Measurements from ENCODE around the gene CENPV. TPM values are rescaled to one million over a fixed set of nuclear protein-coding genes. Genes with fewer than 3 reads are reported as not detected.

The CENPV gene
- total RNA-seq, 1 donor from 2014 or later, result 13.2 TPM

DNA sequence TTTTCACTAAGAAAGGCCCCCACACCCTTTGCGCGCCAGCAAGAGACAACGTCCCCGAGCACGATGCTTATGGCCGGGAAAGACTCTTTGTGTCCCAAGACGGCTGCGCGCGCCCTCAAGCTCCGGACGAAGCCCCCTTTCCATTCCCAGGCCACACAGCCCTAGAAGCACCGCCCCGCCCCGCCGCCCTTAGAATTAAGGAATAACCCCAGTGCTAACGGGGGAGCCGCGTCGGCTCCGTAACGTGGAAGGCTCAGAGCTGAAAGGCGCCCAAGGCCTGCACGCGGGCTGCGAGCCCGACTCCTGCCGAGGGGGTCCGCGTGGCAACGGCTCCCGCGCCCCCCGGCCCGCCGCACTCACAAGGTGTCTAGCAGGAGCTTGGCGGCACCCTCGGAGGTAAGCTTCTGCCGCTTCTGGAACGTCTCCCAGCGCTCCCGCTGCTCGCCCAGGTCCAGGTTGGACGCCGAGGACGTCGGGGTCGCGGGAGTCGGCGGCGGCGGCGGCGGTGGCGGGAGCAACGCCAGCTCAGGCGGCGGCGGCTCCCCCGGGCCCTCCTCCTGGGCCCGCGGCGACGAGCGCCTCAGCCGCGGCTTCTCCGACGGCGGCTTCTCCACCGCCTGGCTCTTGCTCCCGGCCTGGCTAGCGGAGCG, 477 bp downstream of the CENPV start:
- TF ChIP-seq, protein P1, sequence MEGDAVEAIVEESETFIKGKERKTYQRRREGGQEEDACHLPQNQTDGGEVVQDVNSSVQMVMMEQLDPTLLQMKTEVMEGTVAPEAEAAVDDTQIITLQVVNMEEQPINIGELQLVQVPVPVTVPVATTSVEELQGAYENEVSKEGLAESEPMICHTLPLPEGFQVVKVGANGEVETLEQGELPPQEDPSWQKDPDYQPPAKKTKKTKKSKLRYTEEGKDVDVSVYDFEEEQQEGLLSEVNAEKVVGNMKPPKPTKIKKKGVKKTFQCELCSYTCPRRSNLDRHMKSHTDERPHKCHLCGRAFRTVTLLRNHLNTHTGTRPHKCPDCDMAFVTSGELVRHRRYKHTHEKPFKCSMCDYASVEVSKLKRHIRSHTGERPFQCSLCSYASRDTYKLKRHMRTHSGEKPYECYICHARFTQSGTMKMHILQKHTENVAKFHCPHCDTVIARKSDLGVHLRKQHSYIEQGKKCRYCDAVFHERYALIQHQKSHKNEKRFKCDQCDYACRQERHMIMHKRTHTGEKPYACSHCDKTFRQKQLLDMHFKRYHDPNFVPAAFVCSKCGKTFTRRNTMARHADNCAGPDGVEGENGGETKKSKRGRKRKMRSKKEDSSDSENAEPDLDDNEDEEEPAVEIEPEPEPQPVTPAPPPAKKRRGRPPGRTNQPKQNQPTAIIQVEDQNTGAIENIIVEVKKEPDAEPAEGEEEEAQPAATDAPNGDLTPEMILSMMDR (IDR thresholded peaks at IDR 0.05), result no peak
- no peak for DNase-seq (ENCODE audit: extremely low spot score, unreplicated experiment)
- H3K4me1 Mint-ChIP-seq (ENCODE audit: unreplicated experiment), result peaks cover 18% of the 10 kb centered on the region
- peaks cover 5% of the 10 kb centered on the region for H3K27me3 Mint-ChIP-seq (ENCODE audit: unreplicated experiment)
- peaks cover 3% of the 10 kb centered on the region for H3K36me3 Mint-ChIP-seq (ENCODE audit: unreplicated experiment)
- peak overlapping the region; percentile 82 for H3K4me3 Mint-ChIP-seq (ENCODE audit: unreplicated experiment)
- H3K27ac Mint-ChIP-seq (ENCODE audit: unreplicated experiment), result peak overlapping the region; percentile 23
- H3K9me3 Mint-ChIP-seq (ENCODE audit: unreplicated experiment), result no peaks in the 10 kb centered on the region

DNA sequence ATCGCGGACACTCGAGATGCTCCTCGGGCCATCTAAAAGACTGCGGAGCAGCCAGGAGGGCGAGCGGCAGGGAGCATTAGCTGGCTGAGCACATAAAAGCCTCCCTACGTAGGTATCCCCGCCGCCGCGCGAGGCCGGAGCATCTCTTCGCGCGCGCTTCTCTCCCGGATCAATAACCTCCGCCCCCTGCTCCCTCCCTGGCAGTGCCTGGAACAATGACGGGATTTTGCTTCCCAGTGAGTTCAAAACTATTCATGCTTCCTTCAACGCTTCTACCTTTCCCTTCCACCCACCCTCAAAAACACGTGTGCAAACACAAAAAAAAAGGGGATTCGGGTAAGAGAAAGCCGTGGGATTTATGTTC, 984 bp downstream of the CENPV start:
- TF ChIP-seq, protein P1 (IDR thresholded peaks at IDR 0.05), result no peak
- peak overlapping the region; percentile 23 for H3K27ac Mint-ChIP-seq (ENCODE audit: unreplicated experiment)
- no peaks in the 10 kb centered on the region for H3K9me3 Mint-ChIP-seq (ENCODE audit: unreplicated experiment)
- no peak for DNase-seq (ENCODE audit: extremely low spot score, unreplicated experiment)
- peak overlapping the region; percentile 82 for H3K4me3 Mint-ChIP-seq (ENCODE audit: unreplicated experiment)
- H3K36me3 Mint-ChIP-seq (ENCODE audit: unreplicated experiment), result peaks cover 5% of the 10 kb centered on the region
- H3K4me1 Mint-ChIP-seq (ENCODE audit: unreplicated experiment), result peaks cover 18% of the 10 kb centered on the region
- peaks cover 5% of the 10 kb centered on the region for H3K27me3 Mint-ChIP-seq (ENCODE audit: unreplicated experiment)

DNA sequence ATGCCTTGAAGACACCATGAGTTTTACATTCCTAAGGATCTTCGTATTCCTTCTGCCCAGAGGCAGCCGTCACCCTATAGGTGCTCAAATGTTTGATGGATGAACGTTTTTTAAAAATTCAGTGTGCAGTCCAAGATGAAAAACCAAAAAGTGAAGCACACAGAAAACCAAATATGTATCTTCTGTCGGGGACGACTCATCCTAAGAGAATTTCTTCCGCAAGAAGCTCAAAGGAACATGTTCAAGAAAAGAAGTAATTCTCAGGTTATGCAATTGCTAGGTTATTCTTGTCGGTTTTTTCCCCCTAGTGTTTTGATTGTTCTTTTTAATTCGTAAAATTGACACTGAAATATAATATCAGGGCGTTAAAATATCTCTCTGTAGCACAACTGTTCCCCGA, 1.4 kb downstream of the CENPV start:
- TF ChIP-seq, protein P1 (IDR thresholded peaks at IDR 0.05), result no peak
- Mint-ChIP-seq H3K27ac (ENCODE audit: unreplicated experiment) (peak overlapping the region; percentile 23), H3K27me3 (ENCODE audit: unreplicated experiment) (peaks cover 2% of the 10 kb centered on the region), H3K9me3 (ENCODE audit: unreplicated experiment) (no peaks in the 10 kb centered on the region), H3K36me3 (ENCODE audit: unreplicated experiment) (peaks cover 5% of the 10 kb centered on the region), H3K4me3 (ENCODE audit: unreplicated experiment) (peak overlapping the region; percentile 82), H3K4me1 (ENCODE audit: unreplicated experiment) (peaks cover 18% of the 10 kb centered on the region)
- DNase-seq (ENCODE audit: extremely low spot score, unreplicated experiment), result no peak

DNA sequence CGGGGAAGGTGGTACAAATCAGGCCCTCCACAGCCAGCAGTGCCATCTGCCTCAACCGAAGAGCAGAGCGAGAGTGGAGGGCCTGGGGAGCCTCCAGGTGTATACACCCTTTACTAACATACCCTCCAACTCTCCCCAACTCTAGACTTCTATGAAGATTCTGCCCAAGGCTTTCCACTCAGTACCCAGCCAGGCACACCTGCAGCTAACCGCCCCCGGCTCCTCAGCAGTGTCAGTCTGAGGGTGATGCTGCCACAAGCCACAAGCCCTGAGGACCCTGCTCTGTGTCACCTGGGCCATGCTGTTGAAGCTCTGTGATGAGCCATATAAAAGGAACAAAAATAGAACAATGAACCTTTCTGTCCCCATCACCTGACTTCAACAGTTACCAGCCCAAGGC, 3.8 kb downstream of the CENPV start:
- TF ChIP-seq, protein P1 (IDR thresholded peaks at IDR 0.05), result no peak
- Mint-ChIP-seq H3K4me3 (ENCODE audit: unreplicated experiment) (no peak overlapping the region), H3K4me1 (ENCODE audit: unreplicated experiment) (peaks cover 18% of the 10 kb centered on the region), H3K27me3 (ENCODE audit: unreplicated experiment) (no peaks in the 10 kb centered on the region), H3K36me3 (ENCODE audit: unreplicated experiment) (peaks cover 5% of the 10 kb centered on the region), H3K9me3 (ENCODE audit: unreplicated experiment) (no peaks in the 10 kb centered on the region), H3K27ac (ENCODE audit: unreplicated experiment) (no peak overlapping the region)
- DNase-seq (ENCODE audit: extremely low spot score, unreplicated experiment), result no peak

DNA sequence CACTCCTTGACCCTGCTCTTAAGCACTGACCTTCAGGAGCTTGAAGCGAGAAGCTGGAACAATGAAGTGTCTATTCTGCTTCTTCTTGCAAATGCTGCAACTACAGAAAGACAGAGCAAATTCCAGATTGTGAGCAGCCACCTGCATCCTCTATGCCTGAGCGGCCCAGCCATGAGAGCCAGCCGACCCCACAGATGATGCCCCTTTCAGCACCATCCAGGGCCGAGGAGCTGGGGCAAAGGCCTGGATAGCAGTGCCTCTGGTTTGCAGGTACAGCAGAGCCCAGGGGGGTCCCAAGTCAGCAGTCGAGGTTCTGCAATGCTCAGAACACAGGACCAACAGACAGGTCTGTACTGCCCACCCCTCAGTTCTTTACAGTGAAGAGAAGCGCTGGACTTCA, 4.7 kb downstream of the CENPV start:
- H3K27me3 Mint-ChIP-seq (ENCODE audit: unreplicated experiment), result no peaks in the 10 kb centered on the region
- H3K4me1 Mint-ChIP-seq (ENCODE audit: unreplicated experiment), result peaks cover 16% of the 10 kb centered on the region
- H3K4me3 Mint-ChIP-seq (ENCODE audit: unreplicated experiment), result no peak overlapping the region
- no peak overlapping the region for H3K27ac Mint-ChIP-seq (ENCODE audit: unreplicated experiment)
- no peaks in the 10 kb centered on the region for H3K9me3 Mint-ChIP-seq (ENCODE audit: unreplicated experiment)
- peaks cover 11% of the 10 kb centered on the region for H3K36me3 Mint-ChIP-seq (ENCODE audit: unreplicated experiment)
- TF ChIP-seq, protein P1 (IDR thresholded peaks at IDR 0.05), result no peak
- no peak for DNase-seq (ENCODE audit: extremely low spot score, unreplicated experiment)
